CD4-positive, alpha-beta T cell (primary cell): ENCODE measurements around the gene TAOK1. TPM values are rescaled to one million over a fixed set of nuclear protein-coding genes. Genes with fewer than 3 reads are reported as not detected.

ENCODE experiments used
- ATAC-seq: fragments of 200-7000 bp; cut with Tn5 transposase; one replicate; pipeline ENCODE4 v1.10.0; 2022; ENCODE audit warnings: mild to moderate bottlenecking; ENCODE audit not compliant: poor library complexity
- CTCF ChIA-PET: fragments of 350-600 bp; sonication (Branson Sonifier 250); formaldehyde crosslinking; loops from one replicate; lab custom pipeline; 2021; ENCODE audit warnings: antibody characterized with exemption, inconsistent platforms; lab: Charles Lee
- POLR2A ChIA-PET: fragments of 350-600 bp; sonication (Branson Sonifier 250); formaldehyde crosslinking; loops from one replicate; lab custom pipeline; 2021; ENCODE audit warnings: antibody characterized with exemption, inconsistent platforms; lab: Charles Lee
- DNase-seq, 14 experiments: peaks; one replicate each; pipeline ENCODE4 v3.0.0-alpha.2; 2013 to 2020; ENCODE audit warnings: mixed read lengths in 2 of 14
- H3K27ac ChIP-seq, 2 donors: one replicate each; pipeline versions ENCODE4 v1.5.1 to v1.7.0; 2013; ENCODE audit warnings: low read length in 2 of 2, low read depth in 1 of 2, mild to moderate bottlenecking in 1 of 2
- H3K27me3 ChIP-seq, 2 experiments: 1 replicate in 1 of 2; 2 replicates in 1 of 2; pipeline versions ENCODE4 v1.6.1 to v1.7.0; 2013; ENCODE audit warnings: low read length in 2 of 2, control low read depth in 1 of 2, mild to moderate bottlenecking in 1 of 2, moderate library complexity in 1 of 2; ENCODE audit not compliant: insufficient read depth in 2 of 2, control insufficient read depth in 1 of 2
- H3K36me3 ChIP-seq: one replicate; pipeline ENCODE4 v1.6.1; 2013; ENCODE audit warnings: low read length, control low read depth; ENCODE audit not compliant: insufficient read depth
- H3K4me1 ChIP-seq: one replicate; pipeline ENCODE4 v1.6.1; 2013; ENCODE audit warnings: low read length, control low read depth; ENCODE audit not compliant: insufficient read depth
- H3K4me3 ChIP-seq: one replicate; pipeline ENCODE4 v1.5.1; 2013; ENCODE audit warnings: mild to moderate bottlenecking, low read length, moderate library complexity
- H3K9me3 ChIP-seq, 2 experiments: 1 replicate in 1 of 2; 2 replicates in 1 of 2; pipeline versions ENCODE4 v1.6.1 to v1.7.0; 2013; ENCODE audit warnings: low read length in 2 of 2, mild to moderate bottlenecking in 2 of 2, control low read depth in 1 of 2, moderate library complexity in 1 of 2; ENCODE audit not compliant: control insufficient read depth in 1 of 2, insufficient read depth in 1 of 2
- H3K27ac Mint-ChIP-seq: one replicate; pipeline ENCODE4 v1.8.0; 2020; ENCODE audit warnings: mixed read lengths
- H3K27me3 Mint-ChIP-seq: one replicate; pipeline ENCODE4 v1.8.0; 2021; ENCODE audit warnings: mixed read lengths
- H3K36me3 Mint-ChIP-seq: one replicate; pipeline ENCODE4 v1.8.0; 2021; ENCODE audit warnings: low read depth, mixed read lengths
- H3K4me1 Mint-ChIP-seq: one replicate; pipeline ENCODE4 v1.8.0; 2021; ENCODE audit warnings: low read depth, mixed read lengths
- H3K4me3 Mint-ChIP-seq: one replicate; pipeline ENCODE4 v1.8.0; 2020; ENCODE audit warnings: mild to moderate bottlenecking, mixed read lengths
- H3K9me3 Mint-ChIP-seq: one replicate; pipeline ENCODE4 v1.8.0; 2020; ENCODE audit warnings: mixed read lengths
- CTCF ChIP-seq: fragments of 200-600 bp; IDR thresholded peaks from one replicate; pipeline ENCODE4 v1.8.0; 2022; ENCODE audit warnings: antibody characterized with exemption, mild to moderate bottlenecking
- intact Hi-C, 2 experiments: fragments of 100-400 bp; cut with DNase I in 1 of 2; cut with micrococcal nuclease in 1 of 2; formaldehyde crosslinking; loops; one replicate each; pipeline versions ENCODE4 v1.15.1 to v1.9.0; 2023 to 2025; cut with DNase I, micrococcal nuclease
- total RNA-seq, 174 experiments: library from RNA in 2 of 174; stranded (reverse) in 2 of 174; gene quantifications; one replicate each; pipeline ENCODE4 v1.2.3 and lab custom pipeline; 2021 to 2026

The TAOK1 gene
- total RNA-seq, 2 experiments from 2014 or later: 33.1 to 33.8 TPM

GRCh38 chr17:29546830-29547229 lies 156.7 kb downstream of the TAOK1 start:
- TF ChIP-seq CTCF: no peak
- H3K27me3 Mint-ChIP-seq: no peaks in the 10 kb centered on the region
- H3K27ac Mint-ChIP-seq: no peak overlapping the region
- H3K4me3 ChIP-seq: no peak overlapping the region
- H3K4me1 Mint-ChIP-seq: no peaks in the 10 kb centered on the region
- intact Hi-C loops: no loop called here
- ATAC-seq (no peak), DNase-seq (no peak)
- H3K36me3 Mint-ChIP-seq: peaks cover 38% of the 10 kb centered on the region
- H3K9me3 ChIP-seq: no peaks in the 10 kb centered on the region
- no peaks in the 10 kb centered on the region for H3K27me3 ChIP-seq
- H3K4me1 ChIP-seq: peaks cover 3% of the 10 kb centered on the region
- no peak overlapping the region for H3K4me3 Mint-ChIP-seq
- POLR2A ChIA-PET: no interaction called here
- peaks cover 29% of the 10 kb centered on the region for H3K36me3 ChIP-seq
- no peak overlapping the region for H3K27ac ChIP-seq
- CTCF ChIA-PET: no interaction called here
- H3K9me3 Mint-ChIP-seq: no peaks in the 10 kb centered on the region

- ATAC-seq: no peak
- Mint-ChIP-seq H3K9me3 (no peaks in the 10 kb centered on the region), H3K4me3 (no peak overlapping the region), H3K27ac (no peak overlapping the region), H3K4me1 (no peaks in the 10 kb centered on the region), H3K27me3 (no peaks in the 10 kb centered on the region), H3K36me3 (peaks cover 16% of the 10 kb centered on the region)
- peaks cover 4% of the 10 kb centered on the region for H3K36me3 ChIP-seq
- H3K4me3 ChIP-seq: no peak overlapping the region
- H3K9me3 ChIP-seq: no peaks in the 10 kb centered on the region
- ChIA-PET POLR2A (no interaction called here), CTCF (no interaction called here)
- H3K27ac ChIP-seq: no peak overlapping the region
- H3K4me1 ChIP-seq: peaks cover 3% of the 10 kb centered on the region
- H3K27me3 ChIP-seq: no peaks in the 10 kb centered on the region
- intact Hi-C loops: no loop called here
- peak in 1 of 14 experiments; percentile 26 for DNase-seq
- no peak for TF ChIP-seq CTCF
Measured at GRCh38 chr17:29549177-29549923, 159.2 kb downstream of the TAOK1 start.

- POLR2A ChIA-PET: no interaction called here
Measured at GRCh38 chr17:29555840-29556239, 165.7 kb downstream of the TAOK1 start.

More at GRCh38 chr17:29555840-29556239, 165.7 kb downstream of the TAOK1 start:
- Histone ChIP-seq H3K4me3 (no peak overlapping the region), H3K36me3 (no peaks in the 10 kb centered on the region), H3K9me3 (no peaks in the 10 kb centered on the region), H3K4me1 (peaks cover 3% of the 10 kb centered on the region), H3K27me3 (no peaks in the 10 kb centered on the region), H3K27ac (no peak overlapping the region)
- intact Hi-C loops: no loop called here
- Mint-ChIP-seq H3K4me3 (no peak overlapping the region), H3K9me3 (no peaks in the 10 kb centered on the region), H3K27ac (no peak overlapping the region), H3K36me3 (no peaks in the 10 kb centered on the region), H3K4me1 (peaks cover 7% of the 10 kb centered on the region), H3K27me3 (no peaks in the 10 kb centered on the region)
- CTCF ChIA-PET: no interaction called here
- ATAC-seq: no peak
- TF ChIP-seq CTCF: no peak
- no peak for DNase-seq
